Measurements from ENCODE around the gene TDRD7.

TDRD7 gene

GRCh38 chr9:97536480-97536879 is 124.6 kb downstream of the TDRD7 start:
- intact Hi-C loops (cut with DNase I), result no loop called here
- DNase-seq, result peak in 1 of 42 donors; percentile 17

GRCh38 chr9:97543561-97543960 is 131.7 kb downstream of the TDRD7 start:
- no peak for DNase-seq
- intact Hi-C loops (cut with DNase I), result no loop called here

DNA sequence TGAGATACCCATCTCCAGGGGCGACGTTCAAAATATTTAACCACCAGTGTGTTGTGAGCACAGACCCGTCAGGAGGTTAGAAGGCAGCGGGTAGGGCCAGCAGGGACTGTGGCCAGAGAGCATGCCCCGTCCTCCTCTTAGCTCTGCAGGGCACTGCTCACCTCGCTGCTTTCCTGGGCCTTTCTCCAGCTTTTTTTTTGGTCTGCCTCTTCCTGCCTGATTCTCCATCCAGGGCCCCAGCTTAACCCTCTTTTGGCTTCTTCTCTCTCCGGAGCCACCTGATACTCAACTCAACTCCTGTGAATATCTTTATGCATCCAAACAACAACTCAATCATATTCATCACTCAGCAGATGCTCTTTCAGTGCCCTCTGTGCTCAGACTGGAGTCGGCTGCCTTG is 133.6 kb downstream of the TDRD7 start:
- peak in 1 of 42 donors; percentile 16 for DNase-seq
- intact Hi-C loops (cut with DNase I), result no loop called here

Data from head of caudate nucleus (tissue), 42 donors.